CD4-positive, alpha-beta T cell treated with Interleukin-6 at 100 ng/mL for 8 hours (primary cell): Measurements from ENCODE around the gene EPS8L2.
A peak's percentile ranks its signal among the peaks of the same experiment; 100 is the strongest.

Source experiments
- DNase-seq: peaks from one replicate; pipeline ENCODE4 v3.0.0-alpha.2; 2020; ENCODE audit warnings: mixed read lengths, low spot score

EPS8L2 gene

DNA sequence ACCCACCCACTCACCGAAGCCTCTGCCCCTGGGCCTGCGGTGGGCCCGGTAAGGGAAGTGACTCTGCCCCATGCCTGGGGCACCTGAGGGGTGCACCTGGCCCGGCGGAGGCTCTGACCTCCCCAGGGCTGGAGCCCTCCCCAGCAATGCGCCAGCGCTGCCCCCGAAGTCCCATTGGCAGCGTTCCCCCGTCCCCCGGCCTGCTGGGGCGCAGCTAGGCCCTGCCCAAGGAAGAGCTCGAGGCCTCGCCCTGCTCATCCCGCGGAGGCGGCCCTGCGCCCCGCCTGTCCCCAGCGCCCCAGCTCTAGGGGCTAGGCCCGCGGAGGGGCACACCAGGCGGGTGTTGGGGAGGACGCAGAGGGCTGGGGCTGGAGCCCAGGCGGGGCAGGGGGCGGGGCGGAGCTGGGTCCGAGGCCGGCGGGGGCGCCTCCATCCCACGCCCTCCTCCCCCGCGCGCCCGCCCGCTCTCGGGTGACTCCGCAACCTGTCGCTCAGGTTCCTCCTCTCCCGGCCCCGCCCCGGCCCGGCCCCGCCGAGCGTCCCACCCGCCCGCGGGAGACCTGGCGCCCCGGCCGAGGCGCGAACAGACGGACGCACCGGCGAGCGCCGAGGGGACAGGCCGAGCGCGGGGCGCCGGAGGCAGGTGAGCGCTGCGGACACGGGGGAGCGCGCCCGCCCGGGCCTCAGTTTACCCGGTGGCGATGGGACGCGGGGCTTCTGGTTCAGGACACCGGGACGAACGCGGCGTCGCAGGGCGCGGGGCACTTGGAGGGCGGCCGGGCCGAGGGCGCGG, at the start of gene EPS8L2:
TSS of gene EPS8L2 (plus strand) at position 586 of the 793 bp plus-strand sequence. CDS start 3,177 bp downstream, outside the sequence.
- no peak for DNase-seq

DNA sequence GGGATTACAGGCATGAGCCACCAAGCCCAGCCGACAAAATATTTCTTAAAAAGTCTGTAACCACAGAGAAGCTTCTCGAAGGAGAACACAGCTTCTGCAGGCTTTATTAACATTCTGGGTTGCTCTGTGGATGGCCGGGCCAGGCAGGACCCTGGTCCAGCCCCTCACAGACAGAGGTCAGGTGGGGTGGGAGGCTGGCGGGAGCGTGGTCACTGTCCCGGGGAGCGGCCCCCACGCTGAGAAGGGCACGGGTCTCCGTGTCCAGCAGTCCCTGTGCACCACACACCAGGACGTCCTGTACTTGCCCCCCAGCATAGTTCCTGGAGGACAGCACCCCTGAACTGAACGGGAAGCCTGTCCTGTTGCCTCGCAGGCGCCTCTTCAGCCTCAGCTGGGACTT, 49.6 kb upstream of the EPS8L2 start:
- no peak for DNase-seq

- no peak for DNase-seq
These were observed 49.2 kb upstream of the EPS8L2 start for GRCh38 chr11:656866-657265.

DNA sequence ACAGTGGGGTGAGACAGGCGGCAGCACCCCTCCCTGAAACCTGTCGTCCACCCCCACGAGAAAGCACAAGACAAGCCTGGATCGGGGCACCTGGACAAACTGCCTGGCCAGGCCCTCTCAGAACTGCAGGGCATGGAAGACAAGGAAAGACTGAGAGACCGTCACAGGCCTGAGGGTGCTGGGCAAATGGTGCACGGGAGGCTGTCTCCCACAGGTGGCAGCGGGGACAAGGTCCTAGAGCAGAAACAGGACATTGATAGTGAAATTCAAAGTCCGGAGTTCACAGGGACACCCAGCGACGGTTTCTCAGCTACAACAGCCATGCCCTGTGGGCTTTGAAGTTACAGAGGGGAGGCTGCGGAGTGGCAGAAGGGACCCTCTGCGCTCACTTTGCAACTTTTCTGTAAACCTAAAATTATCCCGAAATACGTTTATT, 48.3 kb upstream of the EPS8L2 start:
- no peak for DNase-seq

DNA sequence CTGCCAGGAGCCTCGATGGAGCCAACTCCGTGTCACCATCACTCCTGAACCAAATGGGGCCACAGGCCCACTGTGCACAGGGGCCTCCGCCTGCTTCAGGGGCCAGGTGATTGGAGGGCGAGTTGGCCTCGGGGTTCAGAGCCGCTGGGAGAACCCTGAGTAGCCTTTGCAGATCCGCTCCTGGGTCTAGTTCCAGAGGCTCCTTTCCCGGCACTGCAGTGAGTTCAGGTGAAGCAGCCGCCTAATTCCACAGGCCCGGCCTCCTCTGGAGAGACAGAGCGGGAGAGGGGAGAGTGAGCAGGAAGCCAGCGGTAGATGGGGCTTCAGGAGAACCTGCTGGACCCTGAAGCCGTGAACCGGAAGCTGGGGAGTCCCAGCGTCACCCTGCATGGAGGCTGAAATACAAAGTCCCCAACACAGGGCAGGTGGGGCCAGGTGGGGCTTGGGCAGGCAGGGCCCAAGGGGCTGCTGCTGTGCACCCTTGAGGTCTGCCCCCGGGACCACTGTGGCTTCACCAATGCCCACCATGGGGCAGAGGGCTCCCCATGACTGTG, 46.4 kb upstream of the EPS8L2 start:
- DNase-seq: no peak

DNA sequence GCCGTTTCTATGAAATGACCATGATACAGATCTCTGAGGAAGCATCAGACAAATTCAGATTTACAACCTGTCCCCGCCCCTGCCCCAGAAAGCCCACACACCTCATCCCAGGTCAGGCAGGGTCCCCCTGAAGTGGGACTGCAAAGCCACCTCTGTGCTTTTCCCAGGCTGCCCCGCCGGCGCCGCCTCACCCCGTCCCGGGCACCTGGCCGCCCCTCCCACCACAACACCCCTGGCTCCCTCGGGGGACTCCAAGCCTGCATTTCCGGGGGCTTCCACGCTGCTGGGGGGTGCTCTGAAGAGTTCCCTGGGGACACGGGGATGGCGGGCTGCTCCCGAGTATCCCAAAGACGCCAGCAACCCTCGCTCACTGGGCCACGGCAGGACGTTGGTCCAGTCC, 45.8 kb upstream of the EPS8L2 start:
- no peak for DNase-seq

GRCh38 chr11:660681-661444, 45.2 kb upstream of the EPS8L2 start:
- DNase-seq: no peak

DNA sequence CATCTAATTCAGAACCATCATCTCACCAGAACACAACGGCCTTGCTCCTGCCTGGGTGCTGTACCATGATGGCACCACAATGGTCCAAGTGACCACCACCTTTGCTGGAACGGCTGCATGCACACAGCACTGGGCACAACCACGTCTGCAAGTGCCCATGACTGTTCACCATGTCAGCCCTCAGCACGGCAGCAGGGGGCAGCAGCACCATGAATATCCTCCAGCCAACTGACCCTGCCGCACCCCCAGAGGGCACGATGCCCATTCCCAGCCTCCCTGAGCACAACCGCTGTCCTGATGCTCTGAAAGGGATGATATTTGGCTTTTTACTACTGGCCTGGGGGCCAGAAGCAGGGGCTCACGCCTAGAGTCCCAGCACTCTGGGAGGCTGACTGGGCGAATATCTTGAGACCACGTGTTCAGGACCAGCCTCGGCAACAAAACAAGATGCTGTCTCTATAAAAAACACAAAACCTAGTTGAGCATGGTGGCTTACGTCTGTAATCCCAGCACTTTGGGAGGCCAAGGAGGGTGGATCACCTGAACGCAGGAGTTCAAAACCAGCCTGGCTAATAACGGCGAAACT, 43.2 kb upstream of the EPS8L2 start:
- DNase-seq: peak; percentile 21

GRCh38 chr11:665062-665703, 40.8 kb upstream of the EPS8L2 start:
- DNase-seq: no peak

GRCh38 chr11:665704-666281, 40.2 kb upstream of the EPS8L2 start:
- no peak for DNase-seq

DNA sequence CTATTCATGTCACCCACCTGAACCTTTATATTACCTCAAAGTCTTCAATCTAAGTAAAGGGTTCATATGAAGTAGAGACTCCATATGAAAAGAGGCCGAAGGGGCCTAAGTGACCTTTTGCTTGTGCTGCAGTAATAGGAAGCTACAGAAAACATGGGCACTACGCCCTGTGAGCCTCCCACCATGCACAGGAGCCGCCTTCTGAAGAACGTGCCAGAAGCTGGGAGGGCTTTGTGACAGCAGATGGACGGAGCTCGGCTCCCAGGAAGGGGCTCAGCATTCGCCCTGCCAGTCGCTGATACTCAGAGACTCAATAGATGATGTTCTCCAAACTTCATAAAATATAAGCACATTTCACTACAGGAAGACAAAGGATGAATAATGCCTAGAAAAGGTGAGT, 32.2 kb upstream of the EPS8L2 start:
- no peak for DNase-seq

GRCh38 chr11:674406-674805, 31.6 kb upstream of the EPS8L2 start:
- no peak for DNase-seq

- DNase-seq: no peak
These were observed 27.7 kb upstream of the EPS8L2 start for GRCh38 chr11:678297-678696.

- no peak for DNase-seq
These were observed 26.5 kb upstream of the EPS8L2 start for GRCh38 chr11:679271-680207.

- no peak for DNase-seq
These were observed 25.6 kb upstream of the EPS8L2 start for GRCh38 chr11:680476-680875.

- no peak for DNase-seq
These were observed 25.1 kb upstream of the EPS8L2 start for GRCh38 chr11:680970-681369.

GRCh38 chr11:686451-687243, 19.4 kb upstream of the EPS8L2 start:
- DNase-seq: no peak

- DNase-seq: no peak
These were observed 18.3 kb upstream of the EPS8L2 start for GRCh38 chr11:687751-688150.

GRCh38 chr11:688681-689080, 17.4 kb upstream of the EPS8L2 start:
- DNase-seq: no peak

DNA sequence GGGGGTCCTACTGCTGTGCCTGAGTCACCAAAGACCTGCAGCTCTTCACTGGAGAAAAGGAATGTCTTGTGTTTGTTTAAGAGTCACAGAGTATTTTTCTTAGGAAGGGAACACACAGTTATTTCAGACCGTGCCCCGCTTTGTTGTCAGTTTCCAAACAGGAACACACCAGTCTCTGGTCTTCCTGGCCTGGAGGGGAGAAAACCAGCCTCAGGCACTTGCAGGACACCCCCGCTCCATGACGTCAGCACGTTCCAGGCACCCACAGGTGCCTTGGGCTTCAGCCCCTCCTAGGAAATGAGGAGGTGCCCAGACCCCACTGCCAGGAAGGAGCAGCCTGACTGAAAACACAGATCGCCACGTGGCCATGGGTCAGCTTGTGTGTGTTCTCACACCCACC, 16.4 kb upstream of the EPS8L2 start:
- no peak for DNase-seq
